Keratinocyte (primary cell): Measurements from ENCODE around the gene SIK3. TPM values are rescaled to one million over a fixed set of nuclear protein-coding genes. Genes with fewer than 3 reads are reported as not detected.
A peak's percentile ranks its signal among the peaks of the same experiment; 100 is the strongest.

Experiments
- DNase-seq: peaks from one replicate; pipeline ENCODE4 v3.0.0-alpha.2; 2011; ENCODE audit warnings: low read depth, missing footprints, low spot score
- FAIRE-seq: peaks from 2 replicates; lab custom pipeline; 2011; peaks lifted over from hg19 to GRCh38; lab: Jason Lieb, UNC
- H2AFZ ChIP-seq: 2 replicates; pipeline ENCODE4 v1.6.0; 2012; ENCODE audit warnings: low read length, control low read depth, inconsistent platforms; ENCODE audit not compliant: control insufficient read depth
- H3K27ac ChIP-seq: 2 replicates; pipeline ENCODE4 v1.5.1; 2011; ENCODE audit warnings: low read length; ENCODE audit not compliant: control insufficient read depth, insufficient read depth
- H3K27me3 ChIP-seq: 3 replicates; pipeline ENCODE4 v1.6.0; 2011; ENCODE audit warnings: low read length; ENCODE audit not compliant: control insufficient read depth, insufficient read depth; ENCODE audit errors: extremely low read depth
- H3K36me3 ChIP-seq, 2 experiments: 2 replicates in 1 of 2; 3 replicates in 1 of 2; pipeline ENCODE4 v1.5.1; 2011; ENCODE audit warnings: low read length in 2 of 2, mild to moderate bottlenecking in 1 of 2; ENCODE audit not compliant: control insufficient read depth in 2 of 2, insufficient read depth in 2 of 2; ENCODE audit errors: extremely low read depth in 1 of 2
- H3K4me1 ChIP-seq: 3 replicates; pipeline ENCODE4 v1.5.1; 2011; ENCODE audit warnings: low read length; ENCODE audit not compliant: control insufficient read depth, insufficient read depth; ENCODE audit errors: extremely low read depth
- H3K4me2 ChIP-seq: 3 replicates; pipeline ENCODE4 v1.6.0; 2011; ENCODE audit warnings: low read depth, low read length; ENCODE audit not compliant: control insufficient read depth, insufficient read depth; ENCODE audit errors: extremely low read depth
- H3K4me3 ChIP-seq, 3 experiments: fragments of 200-600 bp in 1 of 3; sonication (generic) in 1 of 3; 2 replicates in 2 of 3; 3 replicates in 1 of 3; pipeline ENCODE4 v1.5.1; 2011 to 2016; ENCODE audit warnings: low read length in 3 of 3, mild to moderate bottlenecking in 3 of 3, control low read depth in 2 of 3, inconsistent platforms in 1 of 3, low read depth in 1 of 3, mixed read lengths in 1 of 3, mixed run types in 1 of 3, moderate library complexity in 1 of 3; ENCODE audit not compliant: control insufficient read depth in 2 of 3, insufficient read depth in 2 of 3; ENCODE audit errors: extremely low read depth in 1 of 3
- H3K79me2 ChIP-seq: 2 replicates; pipeline ENCODE4 v1.6.0; 2012; ENCODE audit warnings: low read length; ENCODE audit not compliant: control insufficient read depth, insufficient read depth
- H3K9ac ChIP-seq: 3 replicates; pipeline ENCODE4 v1.6.0; 2011; ENCODE audit warnings: low read length; ENCODE audit not compliant: control insufficient read depth, insufficient read depth; ENCODE audit errors: extremely low read depth
- H3K9me1 ChIP-seq: 3 replicates; pipeline ENCODE4 v1.6.0; 2011; ENCODE audit warnings: low read length; ENCODE audit not compliant: control insufficient read depth, insufficient read depth; ENCODE audit errors: extremely low read depth
- H3K9me3 ChIP-seq: 2 replicates; pipeline ENCODE4 v1.5.1; 2012; ENCODE audit warnings: low read depth, low read length; ENCODE audit not compliant: control insufficient read depth
- H4K20me1 ChIP-seq: 3 replicates; pipeline ENCODE4 v1.6.0; 2011; ENCODE audit warnings: low read length; ENCODE audit not compliant: control insufficient read depth, insufficient read depth; ENCODE audit errors: extremely low read depth
- EZH2 ChIP-seq: IDR thresholded peaks from one replicate; pipeline ENCODE4 v1.6.1; 2012; ENCODE audit warnings: inconsistent platforms, mild to moderate bottlenecking, low read length, moderate library complexity
- dilution Hi-C: fragments of 300-500 bp; cut with MboI; formaldehyde crosslinking; loops from one replicate; pipeline ENCODE4 v1.7.0; 2020; ENCODE audit warnings: low sequenced_read_pairs; ENCODE audit not compliant: extremely low pct_ligation_motif_present
- polyA plus RNA-seq, 5 experiments: library from polyadenylated mRNA; depleted of rRNA in 3 of 5; stranded (reverse) in 3 of 5; stranded (forward) in 1 of 5; unstranded in 1 of 5; fragments of >200 nt; gene quantifications; 1 replicate in 1 of 5; 2 replicates in 3 of 5; 3 replicates in 1 of 5; pipeline versions ENCODE4 v1.2.1 to v1.2.3, GENCODE V29; 2011 to 2012; ENCODE audit warnings: missing spikeins in 2 of 5, low read depth in 1 of 5, low replicate concordance in 1 of 5
- TF ChIP-seq, protein P1 (sequence below), 3 experiments: IDR thresholded peaks in 1 of 3; conservative IDR thresholded peaks in 1 of 3; optimal IDR thresholded peaks in 1 of 3; 2 replicates in 2 of 3; 3 replicates in 1 of 3; pipeline versions ENCODE3 to v1.5.1; 2011; ENCODE audit warnings: low read length in 3 of 3, mild to moderate bottlenecking in 3 of 3, moderate library complexity in 2 of 3, control low read depth in 1 of 3, inconsistent platforms in 1 of 3; ENCODE audit not compliant: insufficient read depth in 2 of 3; ENCODE audit errors: extremely low read depth in 1 of 3

Gene SIK3
- polyA plus RNA-seq, 1 donor (not counting 4 experiments of a cell fraction or from before 2014, with no cell fraction given): 8.2 TPM

- H3K4me2 ChIP-seq: no peak overlapping the region
- TF ChIP-seq EZH2: no peak
- TF ChIP-seq, protein P1, sequence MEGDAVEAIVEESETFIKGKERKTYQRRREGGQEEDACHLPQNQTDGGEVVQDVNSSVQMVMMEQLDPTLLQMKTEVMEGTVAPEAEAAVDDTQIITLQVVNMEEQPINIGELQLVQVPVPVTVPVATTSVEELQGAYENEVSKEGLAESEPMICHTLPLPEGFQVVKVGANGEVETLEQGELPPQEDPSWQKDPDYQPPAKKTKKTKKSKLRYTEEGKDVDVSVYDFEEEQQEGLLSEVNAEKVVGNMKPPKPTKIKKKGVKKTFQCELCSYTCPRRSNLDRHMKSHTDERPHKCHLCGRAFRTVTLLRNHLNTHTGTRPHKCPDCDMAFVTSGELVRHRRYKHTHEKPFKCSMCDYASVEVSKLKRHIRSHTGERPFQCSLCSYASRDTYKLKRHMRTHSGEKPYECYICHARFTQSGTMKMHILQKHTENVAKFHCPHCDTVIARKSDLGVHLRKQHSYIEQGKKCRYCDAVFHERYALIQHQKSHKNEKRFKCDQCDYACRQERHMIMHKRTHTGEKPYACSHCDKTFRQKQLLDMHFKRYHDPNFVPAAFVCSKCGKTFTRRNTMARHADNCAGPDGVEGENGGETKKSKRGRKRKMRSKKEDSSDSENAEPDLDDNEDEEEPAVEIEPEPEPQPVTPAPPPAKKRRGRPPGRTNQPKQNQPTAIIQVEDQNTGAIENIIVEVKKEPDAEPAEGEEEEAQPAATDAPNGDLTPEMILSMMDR (optimal IDR thresholded peaks at IDR 0.05 in 1 of 3, IDR thresholded peaks at IDR 0.05 in 1 of 3, conservative IDR thresholded peaks at IDR 0.05 in 1 of 3; ENCODE audit: extremely low read depth in 1 of 3, insufficient read depth in 2 of 3, low read length in 3 of 3): no peak
- H2AFZ ChIP-seq: no peak overlapping the region
- no peak overlapping the region for H3K9ac ChIP-seq
- no peaks in the 10 kb centered on the region for H4K20me1 ChIP-seq
- no peaks in the 10 kb centered on the region for H3K27me3 ChIP-seq
- H3K4me3 ChIP-seq: no peak overlapping the region
- no peaks in the 10 kb centered on the region for H3K9me3 ChIP-seq
- FAIRE-seq (peak; percentile 36), DNase-seq (peak; percentile 19)
- H3K36me3 ChIP-seq: peaks cover 10 to 33% of the 10 kb centered on the region in 2 experiments
- peaks cover 2% of the 10 kb centered on the region for H3K9me1 ChIP-seq
- H3K79me2 ChIP-seq: no peaks in the 10 kb centered on the region
- H3K27ac ChIP-seq: peak overlapping the region; percentile 13
- dilution Hi-C loops: no loop called here
- H3K4me1 ChIP-seq: peaks cover 39% of the 10 kb centered on the region
Measured at GRCh38 chr11:116874251-116874650, 224.0 kb downstream of the SIK3 start.

DNA sequence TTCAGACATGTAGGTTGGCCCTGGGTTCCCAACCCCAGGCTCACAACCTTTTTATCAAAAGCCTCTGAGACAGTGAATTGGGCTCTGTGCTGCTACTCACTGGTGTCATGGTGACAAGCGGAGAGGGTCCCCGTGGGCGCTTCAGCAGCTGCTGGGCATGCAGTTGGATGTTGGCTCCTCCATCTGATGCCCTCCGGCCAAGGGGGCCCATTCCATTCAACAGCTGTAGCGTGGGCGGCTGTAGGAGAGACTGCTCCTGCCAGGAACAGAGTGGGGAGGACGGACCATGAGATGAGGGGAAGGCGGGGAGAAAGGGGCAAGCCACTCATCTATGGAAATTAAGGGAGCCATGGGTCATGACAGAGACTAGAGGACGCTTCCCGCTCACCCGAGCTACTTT, 224.8 kb downstream of the SIK3 start:
- Histone ChIP-seq H3K27ac (no peak overlapping the region), H3K4me2 (no peak overlapping the region), H3K9me1 (peaks cover 2% of the 10 kb centered on the region), H3K27me3 (no peaks in the 10 kb centered on the region), H3K79me2 (no peaks in the 10 kb centered on the region), H4K20me1 (no peaks in the 10 kb centered on the region), H2AFZ (no peak overlapping the region), H3K9me3 (no peaks in the 10 kb centered on the region), H3K9ac (no peak overlapping the region), H3K4me3 (no peak overlapping the region), H3K36me3 (peaks cover 10 to 33% of the 10 kb centered on the region in 2 experiments), H3K4me1 (peaks cover 39% of the 10 kb centered on the region)
- no peak for FAIRE-seq
- TF ChIP-seq EZH2: no peak
- TF ChIP-seq, protein P1 (optimal IDR thresholded peaks at IDR 0.05 in 1 of 3, IDR thresholded peaks at IDR 0.05 in 1 of 3, conservative IDR thresholded peaks at IDR 0.05 in 1 of 3; ENCODE audit: extremely low read depth in 1 of 3, insufficient read depth in 2 of 3, low read length in 3 of 3): no peak
- dilution Hi-C loops: no loop called here
- no peak for DNase-seq
